SK-N-SH treated with all-trans-retinoic acid at 6 μM for 48 hours (cell line): ENCODE measurements around the gene PCDH15.

Experiments
- ATAC-seq: fragments of 200-7000 bp; cut with Tn5 transposase; 3 replicates; pipeline ENCODE4 v1.9.1; 2020; ENCODE audit warnings: mild to moderate bottlenecking, moderate library complexity
- ARNTL ChIP-seq: fragments of 450-650 bp; formaldehyde crosslinking; IDR thresholded peaks from 2 replicates; pipeline ENCODE4 v1.5.0; 2020; ENCODE audit warnings: low read depth, mild to moderate bottlenecking, moderate library complexity, borderline replicate concordance
- BACH2 ChIP-seq: fragments of 250-450 bp; sonication (Bioruptor Pico); IDR thresholded peaks from 2 replicates; pipeline ENCODE4 v1.9.0; 2021; ENCODE audit warnings: mild to moderate bottlenecking, borderline replicate concordance
- CSDC2 ChIP-seq: fragments of 250-450 bp; sonication (Bioruptor Pico); IDR thresholded peaks from 2 replicates; pipeline ENCODE4 v1.5.0; 2020; ENCODE audit warnings: mild to moderate bottlenecking, moderate library complexity
- GLIS3 ChIP-seq: fragments of 250-450 bp; sonication (Bioruptor Pico); IDR thresholded peaks from 2 replicates; pipeline ENCODE4 v1.5.0; 2020; ENCODE audit warnings: mild to moderate bottlenecking, moderate library complexity
- ISL1 ChIP-seq: fragments of 250-450 bp; sonication (Bioruptor Pico); IDR thresholded peaks from 2 replicates; pipeline ENCODE4 v2.1.2; 2022; ENCODE audit warnings: mild to moderate bottlenecking, moderate library complexity
- OSR1 ChIP-seq: fragments of 250-450 bp; sonication (Bioruptor Pico); IDR thresholded peaks from 2 replicates; pipeline ENCODE4 v1.8.0; 2022; ENCODE audit warnings: moderate library complexity, mild to moderate bottlenecking, inconsistent platforms
- PPARA ChIP-seq: fragments of 250-450 bp; sonication (Bioruptor Pico); IDR thresholded peaks from 2 replicates; pipeline ENCODE4 v1.5.0; 2020; ENCODE audit warnings: mild to moderate bottlenecking, borderline replicate concordance
- RARB ChIP-seq: fragments of 250-450 bp; sonication (Bioruptor Pico); IDR thresholded peaks from 2 replicates; pipeline ENCODE4 v1.8.0; 2021; ENCODE audit warnings: mild to moderate bottlenecking, moderate library complexity
- SNAI2 ChIP-seq: fragments of 250-450 bp; sonication (Bioruptor Pico); IDR thresholded peaks from 2 replicates; pipeline ENCODE4 v1.5.0; 2020; ENCODE audit warnings: mild to moderate bottlenecking, moderate library complexity
- TCF4 ChIP-seq: fragments of 250-450 bp; sonication (Bioruptor Pico); IDR thresholded peaks from 2 replicates; pipeline ENCODE4 v1.8.0; 2021; ENCODE audit warnings: mild to moderate bottlenecking, moderate library complexity, borderline replicate concordance
- TOX ChIP-seq: fragments of 250-450 bp; sonication (Bioruptor Pico); IDR thresholded peaks from 2 replicates; pipeline ENCODE4 v1.8.0; 2021; ENCODE audit warnings: mild to moderate bottlenecking, moderate library complexity, borderline replicate concordance
- ZC3H10 ChIP-seq: fragments of 250-450 bp; sonication (Bioruptor Pico); IDR thresholded peaks from 2 replicates; pipeline ENCODE4 v1.5.1; 2021; ENCODE audit warnings: mild to moderate bottlenecking, moderate library complexity
- ZFP3 ChIP-seq: fragments of 250-450 bp; sonication (Bioruptor Pico); IDR thresholded peaks from 2 replicates; pipeline ENCODE4 v1.5.0; 2020; ENCODE audit warnings: mild to moderate bottlenecking, moderate library complexity
- ZFP30 ChIP-seq: fragments of 450-650 bp; formaldehyde crosslinking; IDR thresholded peaks from 2 replicates; pipeline ENCODE4 v1.5.0; 2022; ENCODE audit warnings: mild to moderate bottlenecking, moderate library complexity
- ZNF565 ChIP-seq: fragments of 450-650 bp; formaldehyde crosslinking; conservative IDR thresholded peaks from 2 replicates; pipeline ENCODE4 v1.5.0; 2020; ENCODE audit warnings: low read depth, mild to moderate bottlenecking, moderate library complexity
- ZNF70 ChIP-seq: fragments of 450-650 bp; formaldehyde crosslinking; IDR thresholded peaks from 2 replicates; pipeline ENCODE4 v1.5.0; 2020; ENCODE audit warnings: mild to moderate bottlenecking, moderate library complexity
- TF ChIP-seq, protein P1 (sequence below): fragments of 250-450 bp; sonication (Bioruptor Pico); IDR thresholded peaks from 2 replicates; pipeline ENCODE4 v1.5.0; 2020; ENCODE audit warnings: mild to moderate bottlenecking, moderate library complexity
- TF ChIP-seq, protein P2 (sequence below): fragments of 250-450 bp; sonication (Bioruptor Pico); IDR thresholded peaks from 2 replicates; pipeline ENCODE4 v1.5.1; 2021; ENCODE audit warnings: mild to moderate bottlenecking, moderate library complexity
- TF ChIP-seq, protein P3 (sequence below): fragments of 250-450 bp; sonication (Bioruptor Pico); IDR thresholded peaks from 2 replicates; pipeline ENCODE4 v1.8.0; 2021; ENCODE audit warnings: low read depth, mild to moderate bottlenecking, moderate library complexity, borderline replicate concordance
- TF ChIP-seq, protein P4 (sequence below): fragments of 250-450 bp; sonication (Bioruptor Pico); IDR thresholded peaks from 2 replicates; pipeline ENCODE4 v1.5.1; 2020; ENCODE audit warnings: low read depth, mild to moderate bottlenecking, moderate library complexity

PCDH15 gene

DNA sequence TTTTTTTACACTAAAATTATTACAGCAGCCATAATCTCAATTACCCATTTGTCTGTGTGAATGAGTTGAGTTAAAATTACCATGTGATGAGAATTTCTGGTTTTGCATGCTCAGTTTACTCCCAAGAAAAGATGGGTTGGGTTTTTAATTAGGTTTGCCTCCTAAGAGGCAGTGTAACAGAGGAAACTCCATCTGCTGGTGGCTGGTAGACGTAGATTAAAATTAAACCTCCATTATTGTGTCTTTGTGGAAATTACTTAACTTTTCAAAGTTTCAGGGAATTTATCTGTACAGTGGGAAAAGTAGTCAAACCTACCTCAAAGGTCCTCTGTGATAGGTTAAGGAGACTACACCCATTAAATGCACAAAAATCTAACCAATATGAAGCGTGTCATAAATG is 954.2 kb downstream of the PCDH15 start:
- no peak for ATAC-seq
- TF ChIP-seq GLIS3 (CRISPR knock-in tag): no peak
- TF ChIP-seq TCF4 (CRISPR knock-in tag): no peak
- TF ChIP-seq ZFP3 (CRISPR knock-in tag): no peak
- TF ChIP-seq ZC3H10 (CRISPR knock-in tag): no peak
- no peak for TF ChIP-seq ZFP30 (CRISPR knock-in tag)
- TF ChIP-seq ISL1 (CRISPR knock-in tag): no peak
- TF ChIP-seq ARNTL: no peak
- no peak for TF ChIP-seq RARB (CRISPR knock-in tag)
- TF ChIP-seq ZNF70 (CRISPR knock-in tag): no peak
- TF ChIP-seq, protein P1, sequence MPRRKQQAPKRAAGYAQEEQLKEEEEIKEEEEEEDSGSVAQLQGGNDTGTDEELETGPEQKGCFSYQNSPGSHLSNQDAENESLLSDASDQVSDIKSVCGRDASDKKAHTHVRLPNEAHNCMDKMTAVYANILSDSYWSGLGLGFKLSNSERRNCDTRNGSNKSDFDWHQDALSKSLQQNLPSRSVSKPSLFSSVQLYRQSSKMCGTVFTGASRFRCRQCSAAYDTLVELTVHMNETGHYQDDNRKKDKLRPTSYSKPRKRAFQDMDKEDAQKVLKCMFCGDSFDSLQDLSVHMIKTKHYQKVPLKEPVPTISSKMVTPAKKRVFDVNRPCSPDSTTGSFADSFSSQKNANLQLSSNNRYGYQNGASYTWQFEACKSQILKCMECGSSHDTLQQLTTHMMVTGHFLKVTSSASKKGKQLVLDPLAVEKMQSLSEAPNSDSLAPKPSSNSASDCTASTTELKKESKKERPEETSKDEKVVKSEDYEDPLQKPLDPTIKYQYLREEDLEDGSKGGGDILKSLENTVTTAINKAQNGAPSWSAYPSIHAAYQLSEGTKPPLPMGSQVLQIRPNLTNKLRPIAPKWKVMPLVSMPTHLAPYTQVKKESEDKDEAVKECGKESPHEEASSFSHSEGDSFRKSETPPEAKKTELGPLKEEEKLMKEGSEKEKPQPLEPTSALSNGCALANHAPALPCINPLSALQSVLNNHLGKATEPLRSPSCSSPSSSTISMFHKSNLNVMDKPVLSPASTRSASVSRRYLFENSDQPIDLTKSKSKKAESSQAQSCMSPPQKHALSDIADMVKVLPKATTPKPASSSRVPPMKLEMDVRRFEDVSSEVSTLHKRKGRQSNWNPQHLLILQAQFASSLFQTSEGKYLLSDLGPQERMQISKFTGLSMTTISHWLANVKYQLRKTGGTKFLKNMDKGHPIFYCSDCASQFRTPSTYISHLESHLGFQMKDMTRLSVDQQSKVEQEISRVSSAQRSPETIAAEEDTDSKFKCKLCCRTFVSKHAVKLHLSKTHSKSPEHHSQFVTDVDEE (CRISPR knock-in tag): no peak
- TF ChIP-seq, protein P2, sequence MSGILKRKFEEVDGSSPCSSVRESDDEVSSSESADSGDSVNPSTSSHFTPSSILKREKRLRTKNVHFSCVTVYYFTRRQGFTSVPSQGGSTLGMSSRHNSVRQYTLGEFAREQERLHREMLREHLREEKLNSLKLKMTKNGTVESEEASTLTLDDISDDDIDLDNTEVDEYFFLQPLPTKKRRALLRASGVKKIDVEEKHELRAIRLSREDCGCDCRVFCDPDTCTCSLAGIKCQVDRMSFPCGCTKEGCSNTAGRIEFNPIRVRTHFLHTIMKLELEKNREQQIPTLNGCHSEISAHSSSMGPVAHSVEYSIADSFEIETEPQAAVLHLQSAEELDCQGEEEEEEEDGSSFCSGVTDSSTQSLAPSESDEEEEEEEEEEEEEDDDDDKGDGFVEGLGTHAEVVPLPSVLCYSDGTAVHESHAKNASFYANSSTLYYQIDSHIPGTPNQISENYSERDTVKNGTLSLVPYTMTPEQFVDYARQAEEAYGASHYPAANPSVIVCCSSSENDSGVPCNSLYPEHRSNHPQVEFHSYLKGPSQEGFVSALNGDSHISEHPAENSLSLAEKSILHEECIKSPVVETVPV (CRISPR knock-in tag): no peak
- no peak for TF ChIP-seq OSR1 (CRISPR knock-in tag)
- TF ChIP-seq, protein P3, sequence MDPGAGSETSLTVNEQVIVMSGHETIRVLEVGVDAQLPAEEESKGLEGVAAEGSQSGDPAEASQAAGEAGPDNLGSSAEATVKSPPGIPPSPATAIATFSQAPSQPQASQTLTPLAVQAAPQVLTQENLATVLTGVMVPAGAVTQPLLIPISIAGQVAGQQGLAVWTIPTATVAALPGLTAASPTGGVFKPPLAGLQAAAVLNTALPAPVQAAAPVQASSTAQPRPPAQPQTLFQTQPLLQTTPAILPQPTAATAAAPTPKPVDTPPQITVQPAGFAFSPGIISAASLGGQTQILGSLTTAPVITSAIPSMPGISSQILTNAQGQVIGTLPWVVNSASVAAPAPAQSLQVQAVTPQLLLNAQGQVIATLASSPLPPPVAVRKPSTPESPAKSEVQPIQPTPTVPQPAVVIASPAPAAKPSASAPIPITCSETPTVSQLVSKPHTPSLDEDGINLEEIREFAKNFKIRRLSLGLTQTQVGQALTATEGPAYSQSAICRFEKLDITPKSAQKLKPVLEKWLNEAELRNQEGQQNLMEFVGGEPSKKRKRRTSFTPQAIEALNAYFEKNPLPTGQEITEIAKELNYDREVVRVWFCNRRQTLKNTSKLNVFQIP: no peak
- TF ChIP-seq ZNF565 (CRISPR knock-in tag): no peak
- TF ChIP-seq PPARA (CRISPR knock-in tag): no peak
- TF ChIP-seq BACH2 (CRISPR knock-in tag): no peak
- TF ChIP-seq CSDC2 (CRISPR knock-in tag): no peak
- no peak for TF ChIP-seq TOX (CRISPR knock-in tag)
- no peak for TF ChIP-seq SNAI2 (CRISPR knock-in tag)

DNA sequence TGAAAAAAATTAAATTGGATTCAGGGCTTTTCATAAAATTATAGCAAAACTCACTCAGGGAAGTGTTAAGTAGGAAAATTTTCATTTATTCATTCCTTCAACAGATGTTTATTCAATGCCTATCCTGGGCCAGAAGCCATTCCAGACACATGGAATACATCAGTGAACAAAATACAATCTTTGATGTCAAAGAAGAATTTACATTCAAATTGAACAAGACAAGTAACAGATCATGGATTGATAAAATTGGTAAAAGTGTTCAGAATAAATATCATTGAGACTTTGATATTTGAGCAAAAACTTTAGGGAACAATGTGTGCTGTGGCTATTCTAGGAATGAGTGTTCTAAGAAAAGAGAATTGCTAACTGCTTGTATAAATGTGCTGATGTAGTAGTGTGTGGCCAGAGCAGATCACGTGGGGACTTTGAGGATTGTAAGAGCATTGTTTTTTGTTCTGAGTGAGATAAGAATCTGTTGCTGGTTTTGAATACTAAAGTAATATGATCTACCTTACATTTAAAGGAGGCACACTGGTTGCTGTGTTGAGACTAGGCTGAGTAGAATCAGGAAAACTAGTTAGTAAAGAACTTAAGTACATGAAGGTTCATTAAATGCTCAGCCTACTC is 957.2 kb downstream of the PCDH15 start:
- TF ChIP-seq ISL1 (CRISPR knock-in tag) (peak; percentile 45), ZC3H10 (CRISPR knock-in tag) (no peak), TCF4 (CRISPR knock-in tag) (peak; percentile 52; the same call in 1 of the 2 replicates)
- TF ChIP-seq, protein P1 (CRISPR knock-in tag): 0 out of 2 replicates have a peak, but pooled peaks have one; percentile 36
- ATAC-seq: peak; percentile 47

DNA sequence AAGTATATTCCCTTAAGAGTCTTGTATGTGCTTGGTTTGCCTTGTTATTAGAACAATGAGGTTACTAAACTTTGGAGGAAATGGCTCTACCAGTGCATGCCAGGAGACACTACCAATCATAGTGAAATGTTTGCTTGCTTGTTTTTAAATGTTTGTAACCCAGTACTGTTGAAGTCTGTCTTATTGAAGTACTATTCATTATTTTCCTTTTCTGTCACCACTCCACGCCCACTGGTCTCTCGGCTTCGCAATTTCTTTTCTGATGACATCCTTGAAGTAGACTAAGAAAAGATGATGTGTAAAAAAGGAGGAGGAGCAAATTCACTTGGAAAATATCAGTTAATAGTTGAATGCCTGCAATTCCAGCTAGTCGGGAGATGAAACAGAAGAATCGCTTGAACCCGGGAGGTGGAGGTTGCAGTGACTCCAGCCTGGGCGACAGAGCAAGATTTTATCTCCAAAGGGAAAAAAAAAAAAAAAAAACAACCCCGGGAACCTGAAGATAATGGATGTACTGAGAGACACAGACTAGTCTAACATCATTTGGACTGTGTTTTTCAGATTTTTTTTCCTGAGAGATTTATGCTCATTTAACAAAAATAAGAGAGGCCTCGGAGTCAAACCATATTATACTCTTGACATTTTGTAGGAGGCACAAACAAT is 959.4 kb downstream of the PCDH15 start:
- ATAC-seq: no peak
- TF ChIP-seq, protein P4, sequence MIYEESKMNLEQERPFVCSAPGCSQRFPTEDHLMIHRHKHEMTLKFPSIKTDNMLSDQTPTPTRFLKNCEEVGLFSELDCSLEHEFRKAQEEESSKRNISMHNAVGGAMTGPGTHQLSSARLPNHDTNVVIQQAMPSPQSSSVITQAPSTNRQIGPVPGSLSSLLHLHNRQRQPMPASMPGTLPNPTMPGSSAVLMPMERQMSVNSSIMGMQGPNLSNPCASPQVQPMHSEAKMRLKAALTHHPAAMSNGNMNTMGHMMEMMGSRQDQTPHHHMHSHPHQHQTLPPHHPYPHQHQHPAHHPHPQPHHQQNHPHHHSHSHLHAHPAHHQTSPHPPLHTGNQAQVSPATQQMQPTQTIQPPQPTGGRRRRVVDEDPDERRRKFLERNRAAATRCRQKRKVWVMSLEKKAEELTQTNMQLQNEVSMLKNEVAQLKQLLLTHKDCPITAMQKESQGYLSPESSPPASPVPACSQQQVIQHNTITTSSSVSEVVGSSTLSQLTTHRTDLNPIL (CRISPR knock-in tag): no peak
- TF ChIP-seq ISL1 (CRISPR knock-in tag): 0 out of 2 replicates have a peak, but pooled peaks have one; percentile 12
